Heart right ventricle (tissue), 16 donors: ENCODE measurements around the gene WFDC5. TPM values are rescaled to one million over a fixed set of nuclear protein-coding genes. Genes with fewer than 3 reads are reported as not detected.

Experiments used
- ATAC-seq, 8 donors: fragments of 200-7000 bp; cut with Tn5 transposase; one replicate each; pipeline ENCODE4 v1.9.1; 2020; ENCODE audit warnings: mild to moderate bottlenecking in 8 of 8, moderate library complexity in 8 of 8, moderate number of reproducible peaks in 1 of 8
- DNase-seq, 2 donors: peaks; one replicate each; pipeline ENCODE4 v3.0.0-alpha.2; 2020
- H3K27ac ChIP-seq, 10 donors: fragments of 200-600 bp; sonication (generic) in 2 of 10; one replicate each; pipeline versions ENCODE4 v1.5.0 to v1.8.0; 2020 to 2022; ENCODE audit warnings: mild to moderate bottlenecking in 3 of 10
- H3K27me3 ChIP-seq, 7 donors: fragments of 200-600 bp; one replicate each; pipeline ENCODE4 v1.8.0; 2021 to 2022; ENCODE audit warnings: mild to moderate bottlenecking in 2 of 7
- H3K36me3 ChIP-seq, 9 donors: fragments of 200-600 bp; sonication (generic) in 1 of 9; one replicate each; pipeline versions ENCODE4 v1.5.0 to v1.8.0; 2020 to 2022; ENCODE audit warnings: mild to moderate bottlenecking in 2 of 9
- H3K4me1 ChIP-seq, 9 donors: fragments of 200-600 bp; sonication (generic) in 1 of 9; one replicate each; pipeline versions ENCODE4 v1.5.0 to v1.8.0; 2020 to 2022; ENCODE audit warnings: mild to moderate bottlenecking in 4 of 9
- H3K4me3 ChIP-seq, 10 donors: fragments of 200-600 bp; sonication (generic) in 2 of 10; one replicate each; pipeline versions ENCODE4 v1.5.0 to v1.8.0; 2020 to 2022; ENCODE audit warnings: mild to moderate bottlenecking in 7 of 10, moderate library complexity in 2 of 10
- H3K9me3 ChIP-seq, 11 donors: fragments of 200-600 bp in 10 of 11; sonication (generic) in 2 of 11; one replicate each; pipeline versions ENCODE4 v1.5.0 to v1.8.0; 2013 to 2022; ENCODE audit warnings: mild to moderate bottlenecking in 2 of 11, control low read depth in 1 of 11, moderate library complexity in 1 of 11
- CTCF ChIP-seq, 9 donors: fragments of 200-600 bp; sonication (generic) in 2 of 9; IDR thresholded peaks; one replicate each; pipeline versions ENCODE4 v1.5.0 to v1.8.0; 2021 to 2022; ENCODE audit warnings: antibody characterized with exemption in 9 of 9, mild to moderate bottlenecking in 5 of 9, moderate library complexity in 1 of 9
- WGBS, 2 donors: extraction: QIAGEN DNeasy Blood & Tissue Kit; methylation state at CpG; one replicate each; pipeline ENCODE4 v1.1.7; 2013; ENCODE audit warnings: inconsistent platforms in 1 of 2; 5-methylcytosine and 5-hydroxymethylcytosine counted together
- intact Hi-C, 10 donors: fragments of 100-400 bp; cut with DNase I; formaldehyde crosslinking; loops; one replicate each; pipeline versions ENCODE4 v1.11.1 to v1.14.2; 2022
- polyA plus RNA-seq, 2 donors: library from polyadenylated mRNA; stranded (reverse); fragments of 200-250 nt; gene quantifications; one replicate each; pipeline ENCODE4 v1.2.3, GENCODE V29; 2013
- total RNA-seq, 10 donors: library from RNA; stranded (reverse); fragmentation: NEBNext Ultra II Directional in 3 of 10; extraction: Animal tissue kit (Norgen Biotek cat#: 25700) in 3 of 10; gene quantifications; one replicate each; pipeline versions ENCODE4 v1.2.1 to v1.2.4, GENCODE V29; 2021 to 2023
- donor health status: Arrhythmogenic right ventricular cardiomyopathy.
- donor health status: ischemic (EF 13 %, LVEDD 7.1; RV severe dilation, severe dysfunction).
- donor health status: healthy with polysubstance abuse.
- donor health status: DM: no; HTN: yes; CAD: no.
- donor health status: DM: no; HTN: no; CAD: no.
- donor health status: ischemic (EF 25% LVEDD 6.9; RV normal size, moderate dysfunction).
- donor health status: ischemic (EF 25% LVEDD 5.7; RV mildly dilated, moderate dysfunction).
- donor health status: healthy.
- donor health status: DM: yes; HTN: yes; CAD: no.
- donor health status: Ischemic cardiomyopathy.
- donor health status: ischemic (EF 35%, LVEDD 5.7; RV mildly dilated, moderate dysfunction).
- donor health status: nonischemic (EF 11% LVEDD 7.7; RV severe dilation, severe dysfunction).
- donor health status: DM: yes; HTN: yes; CAD: no.
- donor health status: PGD.
- donor health status: ischemic (EF 29% LVEDD 5.4; RV normal size, mild dysfunction).
- donor health status: nonischemic (EF 23%, LVEDD 6.1; RV moderate dilation, normal function).

Gene WFDC5
- total and polyA plus RNA-seq, 12 donors = not detected

- WGBS, 2 donors = 84 to 89% methylated on average over 3 of the region's 3 CpGs
- intact Hi-C loops = loop anchor here in 1 of 10 donors (5.0 kb wide), 1 partner anchor 593 kb away; the partner anchor contains the start of gene WFDC10B
- peaks cover 0 to 54% (median 29%) of the 10 kb centered on the region in 7 donors for H3K27me3 ChIP-seq
Measured at GRCh38 chr20:45113865-45114264, 1.1 kb downstream of the WFDC5 start.

GRCh38 chr20:45112754-45113153 is 2.2 kb downstream of the WFDC5 start:
- intact Hi-C loops = loop anchor here in 1 of 10 donors (5.0 kb wide), 1 partner anchor 595 kb away; the partner anchor contains the start of gene WFDC10B
- no peak for TF ChIP-seq CTCF (IDR thresholded peaks at IDR 0.05)

More at GRCh38 chr20:45113865-45114264, 1.1 kb downstream of the WFDC5 start:
- no peak overlapping the region for H3K27ac ChIP-seq
- DNase-seq (no peak), ATAC-seq (no peak)
- no peaks in the 10 kb centered on the region for H3K4me1 ChIP-seq
- H3K4me3 ChIP-seq = no peak overlapping the region
- H3K36me3 ChIP-seq = no peaks in the 10 kb centered on the region
- H3K9me3 ChIP-seq = no peaks in the 10 kb centered on the region
- no peak for TF ChIP-seq CTCF (IDR thresholded peaks at IDR 0.05)

GRCh38 chr20:45111799-45112471 is 3.0 kb downstream of the WFDC5 start:
- intact Hi-C loops = loop anchor here in 1 of 10 donors (5.0 kb wide), 1 partner anchor 595 kb away; the partner anchor contains the start of gene WFDC10B

More at GRCh38 chr20:45112754-45113153, 2.2 kb downstream of the WFDC5 start:
- H3K4me1 ChIP-seq = no peaks in the 10 kb centered on the region
- ATAC-seq (no peak), DNase-seq (no peak)
- H3K4me3 ChIP-seq = no peak overlapping the region
- no peaks in the 10 kb centered on the region for H3K36me3 ChIP-seq
- H3K27ac ChIP-seq = no peak overlapping the region
- no peaks in the 10 kb centered on the region for H3K9me3 ChIP-seq
- peaks cover 0 to 57% (median 22%) of the 10 kb centered on the region in 7 donors for H3K27me3 ChIP-seq

GRCh38 chr20:45111285-45111684 is 3.7 kb downstream of the WFDC5 start:
- intact Hi-C loops = loop anchor here in 1 of 10 donors (5.0 kb wide), 1 partner anchor 596 kb away; the partner anchor contains the start of gene WFDC10B
- Histone ChIP-seq H3K4me3 (no peak overlapping the region), H3K27ac (no peak overlapping the region), H3K9me3 (no peaks in the 10 kb centered on the region), H3K4me1 (no peaks in the 10 kb centered on the region), H3K36me3 (no peaks in the 10 kb centered on the region), H3K27me3 (peaks cover 0 to 51% (median 22%) of the 10 kb centered on the region in 7 donors)
- DNase-seq (no peak), ATAC-seq (no peak)
- 70 to 73% methylated on average over 11 of the region's 11 CpGs for WGBS, 2 donors
- no peak for TF ChIP-seq CTCF (IDR thresholded peaks at IDR 0.05)

More at GRCh38 chr20:45111799-45112471, 3.0 kb downstream of the WFDC5 start:
- ATAC-seq (no peak), DNase-seq (no peak)
- Histone ChIP-seq H3K36me3 (no peaks in the 10 kb centered on the region), H3K27me3 (peaks cover 0 to 56% (median 20%) of the 10 kb centered on the region in 7 donors), H3K9me3 (no peaks in the 10 kb centered on the region), H3K4me1 (no peaks in the 10 kb centered on the region), H3K27ac (no peak overlapping the region), H3K4me3 (no peak overlapping the region)
- peak; percentile 10 to 50 (median 45) for TF ChIP-seq CTCF (IDR thresholded peaks at IDR 0.05)
- 39 to 42% methylated on average over 17 of the region's 17 CpGs for WGBS, 2 donors
